ENCODE results near the gene IL19. TPM values are rescaled to one million over a fixed set of nuclear protein-coding genes. Genes with fewer than 3 reads are reported as not detected.

IL19 gene
- total and polyA plus RNA-seq, 2 experiments from 2014 or later, result 0.37 TPM; not detected in 1

- DNase-seq (ENCODE audit: low spot score), result no peak
- 100% methylated on average over 1 of the region's 1 CpG for WGBS (ENCODE audit: low lambda C conversion rate, missing lambda C conversion rate)
- Histone ChIP-seq H4K20me1 (ENCODE audit: insufficient read depth, poor library complexity, severe bottlenecking) (no peaks in the 10 kb centered on the region), H3K36me3 (replicated peaks; ENCODE audit: insufficient read depth, low read depth) (no peaks in the 10 kb centered on the region), H3K79me2 (no peaks in the 10 kb centered on the region), H3K4me2 (no peak overlapping the region), H2AFZ (no peak overlapping the region), H3K9me2 (replicated peaks; ENCODE audit: insufficient read depth) (no peaks in the 10 kb centered on the region), H3K27me3 (peaks cover 27% of the 10 kb centered on the region), H3K4me3 (no peak overlapping the region), H3K4me1 (ENCODE audit: insufficient read depth) (no peaks in the 10 kb centered on the region), H3K27ac (no peak overlapping the region), H3K9me3 (ENCODE audit: low read depth) (no peaks in the 10 kb centered on the region)
- TF ChIP-seq EZH2 (IDR thresholded peaks at IDR 0.05; ENCODE audit: borderline replicate concordance) (no peak), CTCF (IDR thresholded peaks at IDR 0.05; ENCODE audit: poor library complexity) (no peak), EZH2phosphoT487 (IDR thresholded peaks at IDR 0.05; ENCODE audit: low read depth, severe bottlenecking, unreplicated experiment) (no peak)
Measured at GRCh38 chr1:206867239-206867638, 96.7 kb downstream of the IL19 start.

GRCh38 chr1:206867716-206868115, 97.1 kb downstream of the IL19 start:
- H3K9me2 ChIP-seq (replicated peaks; ENCODE audit: insufficient read depth), result no peaks in the 10 kb centered on the region
- H3K79me2 ChIP-seq, result no peaks in the 10 kb centered on the region
- no peak overlapping the region for H2AFZ ChIP-seq
- no peaks in the 10 kb centered on the region for H3K9me3 ChIP-seq (ENCODE audit: low read depth)
- no peak overlapping the region for H3K4me2 ChIP-seq
- H3K27me3 ChIP-seq, result peaks cover 24% of the 10 kb centered on the region
- TF ChIP-seq EZH2phosphoT487 (IDR thresholded peaks at IDR 0.05; ENCODE audit: low read depth, severe bottlenecking, unreplicated experiment) (no peak), EZH2 (IDR thresholded peaks at IDR 0.05; ENCODE audit: borderline replicate concordance) (no peak), CTCF (IDR thresholded peaks at IDR 0.05; ENCODE audit: poor library complexity) (no peak)
- DNase-seq (ENCODE audit: low spot score), result no peak
- H3K27ac ChIP-seq, result no peak overlapping the region
- H3K36me3 ChIP-seq (replicated peaks; ENCODE audit: insufficient read depth, low read depth), result no peaks in the 10 kb centered on the region
- H4K20me1 ChIP-seq (ENCODE audit: insufficient read depth, poor library complexity, severe bottlenecking), result no peaks in the 10 kb centered on the region
- H3K4me1 ChIP-seq (ENCODE audit: insufficient read depth), result no peaks in the 10 kb centered on the region
- no peak overlapping the region for H3K4me3 ChIP-seq

- H3K27ac ChIP-seq, result no peak overlapping the region
- no peak overlapping the region for H3K4me3 ChIP-seq
- WGBS (ENCODE audit: low lambda C conversion rate, missing lambda C conversion rate), result 57% methylated on average over 1 of the region's 1 CpG
Measured at GRCh38 chr1:206868264-206868663, 97.7 kb downstream of the IL19 start.

GRCh38 chr1:206872139-206872538, 101.6 kb downstream of the IL19 start:
- Histone ChIP-seq H3K36me3 (replicated peaks; ENCODE audit: insufficient read depth, low read depth) (no peaks in the 10 kb centered on the region), H3K4me2 (no peak overlapping the region), H3K9me3 (ENCODE audit: low read depth) (no peaks in the 10 kb centered on the region), H3K79me2 (no peaks in the 10 kb centered on the region), H3K9me2 (replicated peaks; ENCODE audit: insufficient read depth) (no peaks in the 10 kb centered on the region), H2AFZ (no peak overlapping the region), H4K20me1 (ENCODE audit: insufficient read depth, poor library complexity, severe bottlenecking) (no peaks in the 10 kb centered on the region), H3K4me1 (ENCODE audit: insufficient read depth) (no peaks in the 10 kb centered on the region), H3K4me3 (no peak overlapping the region), H3K27ac (no peak overlapping the region), H3K27me3 (peaks cover 12% of the 10 kb centered on the region)
- 60% methylated on average over 3 of the region's 3 CpGs for WGBS (ENCODE audit: low lambda C conversion rate, missing lambda C conversion rate)
- DNase-seq (ENCODE audit: low spot score), result no peak
- TF ChIP-seq EZH2phosphoT487 (IDR thresholded peaks at IDR 0.05; ENCODE audit: low read depth, severe bottlenecking, unreplicated experiment) (no peak), CTCF (IDR thresholded peaks at IDR 0.05; ENCODE audit: poor library complexity) (no peak), EZH2 (IDR thresholded peaks at IDR 0.05; ENCODE audit: borderline replicate concordance) (no peak)

More at GRCh38 chr1:206868264-206868663, 97.7 kb downstream of the IL19 start:
- H3K9me2 ChIP-seq (replicated peaks; ENCODE audit: insufficient read depth), result no peaks in the 10 kb centered on the region
- no peaks in the 10 kb centered on the region for H3K9me3 ChIP-seq (ENCODE audit: low read depth)
- no peak for DNase-seq (ENCODE audit: low spot score)
- no peak overlapping the region for H3K4me2 ChIP-seq
- H3K36me3 ChIP-seq (replicated peaks; ENCODE audit: insufficient read depth, low read depth), result no peaks in the 10 kb centered on the region
- H4K20me1 ChIP-seq (ENCODE audit: insufficient read depth, poor library complexity, severe bottlenecking), result no peaks in the 10 kb centered on the region
- H3K4me1 ChIP-seq (ENCODE audit: insufficient read depth), result no peaks in the 10 kb centered on the region
- TF ChIP-seq EZH2 (IDR thresholded peaks at IDR 0.05; ENCODE audit: borderline replicate concordance), result no peak
- H3K79me2 ChIP-seq, result no peaks in the 10 kb centered on the region
- no peak overlapping the region for H2AFZ ChIP-seq
- peaks cover 21% of the 10 kb centered on the region for H3K27me3 ChIP-seq

All from hepatocyte (in vitro differentiated cells).